DND-41 (cell line): ENCODE results near the gene CARD19.

ENCODE experiments used
- CTCF ChIP-seq: IDR thresholded peaks from 2 replicates; pipeline ENCODE4 v1.5.1; 2012; ENCODE audit warnings: borderline replicate concordance, low read length, moderate library complexity, mild to moderate bottlenecking; ENCODE audit not compliant: poor library complexity, severe bottlenecking; ENCODE audit errors: extremely low read depth
- EZH2 ChIP-seq: IDR thresholded peaks from 3 replicates; pipeline ENCODE4 v1.6.1; 2012; ENCODE audit warnings: borderline replicate concordance, low read depth, mild to moderate bottlenecking, moderate library complexity, low read length, inconsistent platforms; ENCODE audit not compliant: severe bottlenecking

- TF ChIP-seq CTCF (no peak), EZH2 (no peak)
Measured at GRCh38 chr9:93079371-93079770, 16.6 kb upstream of the CARD19 start.
